GM18519 (cell line): ENCODE results near the gene GCK.

Source experiments
- ATAC-seq: cut with Tn5 transposase; IDR thresholded peaks from one replicate; pipeline ENCODE4 v1.9.1; 2021; ENCODE audit warnings: mild to moderate bottlenecking, moderate library complexity; ENCODE audit not compliant: unreplicated experiment, low FRiP score

GCK gene

GRCh38 chr7:44189286-44189992 is at the start of gene GCK:
Gene GCK, minus strand, starts transcription at chr7:44189439. Its CDS starts 486 bp downstream, at chr7:44188953.
- no peak for ATAC-seq

GRCh38 chr7:44238116-44238695 is 49.0 kb upstream of the GCK start:
- no peak for ATAC-seq

- no peak for ATAC-seq
These were observed 48.5 kb upstream of the GCK start for GRCh38 chr7:44237696-44238095.

- no peak for ATAC-seq
These were observed 47.1 kb upstream of the GCK start for GRCh38 chr7:44236333-44236728.

GRCh38 chr7:44235582-44236332 is 46.5 kb upstream of the GCK start:
- no peak for ATAC-seq

GRCh38 chr7:44235066-44235465 is 45.8 kb upstream of the GCK start:
- no peak for ATAC-seq

GRCh38 chr7:44232901-44233715 is 43.9 kb upstream of the GCK start:
- ATAC-seq = no peak

- no peak for ATAC-seq
These were observed 43.2 kb upstream of the GCK start for GRCh38 chr7:44232396-44232795.

- ATAC-seq = no peak
These were observed 41.8 kb upstream of the GCK start for GRCh38 chr7:44231088-44231487.

GRCh38 chr7:44230286-44230685 is 41.0 kb upstream of the GCK start:
- ATAC-seq = no peak

GRCh38 chr7:44229546-44230105 is 40.4 kb upstream of the GCK start:
- no peak for ATAC-seq

GRCh38 chr7:44228571-44229350 is 39.5 kb upstream of the GCK start:
- no peak for ATAC-seq

GRCh38 chr7:44227911-44228310 is 38.7 kb upstream of the GCK start:
- ATAC-seq = no peak

GRCh38 chr7:44226396-44226753 is 37.1 kb upstream of the GCK start:
- no peak for ATAC-seq

GRCh38 chr7:44225566-44226395 is 36.5 kb upstream of the GCK start:
- no peak for ATAC-seq

- no peak for ATAC-seq
These were observed 35.8 kb upstream of the GCK start for GRCh38 chr7:44224974-44225565.

GRCh38 chr7:44224080-44224973 is 35.1 kb upstream of the GCK start:
- ATAC-seq = no peak
